HEK293T (cell line): ENCODE measurements around the gene PRRC2B.

ENCODE experiments used
- FOXA1 ChIP-seq: fragments of 450-650 bp; IDR thresholded peaks from 2 replicates; pipeline ENCODE4 v1.6.1; 2016; ENCODE audit warnings: mild to moderate bottlenecking
- FOXM1 ChIP-seq: fragments of 450-650 bp; IDR thresholded peaks from 2 replicates; pipeline ENCODE4 v1.6.1; 2017; ENCODE audit warnings: mild to moderate bottlenecking, borderline replicate concordance
- HDGF ChIP-seq: fragments of 450-650 bp; IDR thresholded peaks from 2 replicates; pipeline ENCODE4 v1.6.1; 2017; ENCODE audit warnings: antibody characterized with exemption, borderline replicate concordance
- LEF1 ChIP-seq: fragments of 450-650 bp; IDR thresholded peaks from 2 replicates; pipeline ENCODE4 v1.6.1; 2017; ENCODE audit warnings: mild to moderate bottlenecking, borderline replicate concordance
- SP1 ChIP-seq: fragments of 450-650 bp; IDR thresholded peaks from 2 replicates; pipeline ENCODE4 v1.6.1; 2017
- SUZ12 ChIP-seq: fragments of 450-650 bp; IDR thresholded peaks from 2 replicates; pipeline ENCODE4 v1.6.1; 2016; ENCODE audit warnings: mild to moderate bottlenecking
- TARDBP ChIP-seq: fragments of 450-650 bp; IDR thresholded peaks from 2 replicates; pipeline ENCODE4 v1.6.1; 2016

DNA sequence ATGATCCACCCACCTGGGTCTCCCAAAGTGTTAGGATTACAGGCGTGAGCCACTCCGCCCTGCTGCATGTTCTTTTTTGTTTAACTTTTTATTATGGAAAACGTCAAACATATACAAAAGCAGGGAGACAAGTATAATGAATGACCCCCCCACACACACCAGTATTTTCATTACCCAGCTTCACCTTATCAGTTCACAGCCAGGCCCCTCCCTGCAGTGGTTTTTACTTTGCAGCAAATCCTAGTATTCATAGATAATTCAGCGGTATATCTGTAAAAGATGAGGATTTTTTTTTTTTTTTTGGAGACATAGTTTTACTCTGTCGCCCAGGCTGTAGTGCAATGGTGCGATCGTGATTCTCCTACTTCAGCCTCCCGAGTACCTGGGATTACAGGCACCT, 111.1 kb downstream of the PRRC2B start:
- no peak for TF ChIP-seq SP1
- no peak for TF ChIP-seq HDGF
- TF ChIP-seq FOXM1, result no peak
- TF ChIP-seq LEF1, result no peak
- TF ChIP-seq TARDBP, result no peak
- no peak for TF ChIP-seq FOXA1
- no peak for TF ChIP-seq SUZ12
